GM12892 (cell line): Measurements from ENCODE around the gene FOXP2.

Experiments
- POLR2A ChIP-seq: IDR thresholded peaks from 2 replicates; pipeline ENCODE4 v1.6.1; 2011; ENCODE audit warnings: low read depth, low read length, control low read depth
- POLR2AphosphoS5 ChIP-seq: IDR thresholded peaks from 2 replicates; pipeline ENCODE4 v1.6.1; 2011; ENCODE audit warnings: low read depth, low read length, control low read depth
- TAF1 ChIP-seq: IDR thresholded peaks from 2 replicates; pipeline ENCODE4 v1.6.1; 2011; ENCODE audit warnings: low read depth, mild to moderate bottlenecking, control low read depth, low read length, borderline replicate concordance

DNA sequence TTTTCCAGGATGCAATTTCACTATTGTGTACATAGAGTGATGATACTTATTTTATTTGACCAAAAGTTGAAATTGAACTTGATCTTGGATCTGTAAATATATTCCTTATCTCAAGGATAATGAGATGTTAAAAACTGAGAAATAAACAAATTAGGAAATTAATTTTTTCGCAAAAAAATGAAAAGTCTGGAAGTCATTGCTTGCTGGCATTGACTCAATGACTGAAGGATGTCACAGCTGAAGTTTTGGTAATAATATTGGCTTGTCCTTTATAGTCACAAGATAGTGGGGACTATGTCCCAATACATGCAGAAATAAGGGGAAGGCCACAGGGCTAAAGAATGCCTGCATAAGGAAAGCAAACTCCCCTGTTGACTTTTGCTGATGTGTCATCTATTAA lies 92.8 kb downstream of the FOXP2 start:
- TF ChIP-seq POLR2A (no peak), POLR2AphosphoS5 (no peak), TAF1 (no peak)
